HG03439 (cell line): ENCODE results near the gene TET2.

Experiments used
- ATAC-seq: cut with Tn5 transposase; IDR thresholded peaks from one replicate; pipeline ENCODE4 v1.9.1; 2021; ENCODE audit warnings: mild to moderate bottlenecking, moderate library complexity; ENCODE audit not compliant: unreplicated experiment

The TET2 gene

GRCh38 chr4:105146276-105147015, at the start of gene TET2:
Gene TET2, plus strand, starts transcription at chr4:105146876. Its CDS starts 87,067 bp downstream, at chr4:105233943.
- ATAC-seq, result peak; percentile 87

GRCh38 chr4:105102016-105102415, 44.7 kb upstream of the TET2 start:
- ATAC-seq, result no peak

- no peak for ATAC-seq
These were observed 40.2 kb upstream of the TET2 start for GRCh38 chr4:105106426-105106825.

GRCh38 chr4:105107095-105107856, 39.4 kb upstream of the TET2 start:
- ATAC-seq, result no peak

GRCh38 chr4:105108971-105109370, 37.7 kb upstream of the TET2 start:
- no peak for ATAC-seq

- ATAC-seq, result no peak
These were observed 34.4 kb upstream of the TET2 start for GRCh38 chr4:105112274-105112673.

GRCh38 chr4:105113800-105114199, 32.9 kb upstream of the TET2 start:
- ATAC-seq, result no peak

- no peak for ATAC-seq
These were observed 29.9 kb upstream of the TET2 start for GRCh38 chr4:105116616-105117319.

GRCh38 chr4:105119356-105119755, 27.3 kb upstream of the TET2 start:
- ATAC-seq, result no peak

GRCh38 chr4:105120626-105121025, 26.1 kb upstream of the TET2 start:
- ATAC-seq, result no peak

GRCh38 chr4:105122350-105122749, 24.3 kb upstream of the TET2 start:
- no peak for ATAC-seq

- ATAC-seq, result no peak
These were observed 20.1 kb upstream of the TET2 start for GRCh38 chr4:105126311-105127169.

- no peak for ATAC-seq
These were observed 19.6 kb upstream of the TET2 start for GRCh38 chr4:105127170-105127445.

- ATAC-seq, result no peak
These were observed 18.5 kb upstream of the TET2 start for GRCh38 chr4:105128208-105128607.

- no peak for ATAC-seq
These were observed 17.2 kb upstream of the TET2 start for GRCh38 chr4:105129286-105130040.

GRCh38 chr4:105130945-105131344, 15.7 kb upstream of the TET2 start:
- no peak for ATAC-seq

- no peak for ATAC-seq
These were observed 12.7 kb upstream of the TET2 start for GRCh38 chr4:105133976-105134375.

- ATAC-seq, result no peak
These were observed 10.9 kb upstream of the TET2 start for GRCh38 chr4:105135785-105136184.

- no peak for ATAC-seq
These were observed 9.4 kb upstream of the TET2 start for GRCh38 chr4:105137121-105137875.

GRCh38 chr4:105139646-105140045, 7.0 kb upstream of the TET2 start:
- ATAC-seq, result no peak
